HAP-1 (cell line): ENCODE results near the gene RAB31.

Source experiments
- DNase-seq, 2 experiments: peaks; one replicate each; pipeline ENCODE4 v3.0.0-alpha.2; 2016 to 2020; ENCODE audit warnings: low spot score in 2 of 2
- H3K27me3 ChIP-seq: fragments of 250-450 bp; sonication (Bioruptor Pico); 2 replicates; pipeline ENCODE4 v1.5.1; 2020; ENCODE audit warnings: low read depth, mild to moderate bottlenecking, moderate library complexity
- H3K36me3 ChIP-seq: fragments of 250-450 bp; sonication (Bioruptor Pico); replicated peaks from 2 replicates; pipeline ENCODE4 v1.5.1; 2020; ENCODE audit warnings: mild to moderate bottlenecking
- H3K4me1 ChIP-seq: fragments of 250-450 bp; sonication (Bioruptor Pico); 2 replicates; pipeline ENCODE4 v1.5.1; 2020; ENCODE audit warnings: mild to moderate bottlenecking
- H3K4me3 ChIP-seq: fragments of 250-450 bp; sonication (Bioruptor Pico); 2 replicates; pipeline ENCODE4 v1.5.1; 2020; ENCODE audit warnings: mild to moderate bottlenecking, moderate library complexity
- H3K9me3 ChIP-seq: fragments of 250-450 bp; sonication (Bioruptor Pico); 2 replicates; pipeline ENCODE4 v1.5.1; 2020; ENCODE audit warnings: mild to moderate bottlenecking, moderate library complexity
- in situ Hi-C: fragments of 300-500 bp; cut with MboI; formaldehyde crosslinking; loops from 3 replicates; pipeline ENCODE4 v1.14.3; 2020; ENCODE audit warnings: low sequenced_read_pairs, inconsistent platforms, mixed read lengths

Gene RAB31

DNA sequence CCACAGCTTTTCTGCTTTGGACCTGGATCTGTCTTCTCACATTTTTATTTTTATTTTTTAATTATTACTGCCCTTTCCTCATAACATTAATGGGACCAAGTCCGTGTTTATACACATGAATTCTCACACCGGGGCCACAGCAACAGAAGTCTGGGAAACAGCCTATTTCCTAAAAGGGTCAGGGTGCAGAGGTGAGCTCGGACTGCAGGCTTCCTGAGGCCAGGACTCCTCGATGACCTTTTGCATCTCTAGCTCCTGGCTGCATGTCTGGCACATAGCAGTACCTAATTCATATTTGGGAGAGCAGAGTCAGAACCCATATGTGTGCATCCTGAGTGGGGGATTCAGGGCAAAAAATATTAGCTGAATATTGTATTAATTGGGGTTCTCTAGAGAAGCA is 9.6 kb upstream of the RAB31 start:
- in situ Hi-C loops: no loop called here
- H3K27me3 ChIP-seq: no peaks in the 10 kb centered on the region
- no peak for DNase-seq
- H3K36me3 ChIP-seq: no peaks in the 10 kb centered on the region
- peaks cover 10% of the 10 kb centered on the region for H3K4me1 ChIP-seq
- no peak overlapping the region for H3K4me3 ChIP-seq
- H3K9me3 ChIP-seq: no peaks in the 10 kb centered on the region

DNA sequence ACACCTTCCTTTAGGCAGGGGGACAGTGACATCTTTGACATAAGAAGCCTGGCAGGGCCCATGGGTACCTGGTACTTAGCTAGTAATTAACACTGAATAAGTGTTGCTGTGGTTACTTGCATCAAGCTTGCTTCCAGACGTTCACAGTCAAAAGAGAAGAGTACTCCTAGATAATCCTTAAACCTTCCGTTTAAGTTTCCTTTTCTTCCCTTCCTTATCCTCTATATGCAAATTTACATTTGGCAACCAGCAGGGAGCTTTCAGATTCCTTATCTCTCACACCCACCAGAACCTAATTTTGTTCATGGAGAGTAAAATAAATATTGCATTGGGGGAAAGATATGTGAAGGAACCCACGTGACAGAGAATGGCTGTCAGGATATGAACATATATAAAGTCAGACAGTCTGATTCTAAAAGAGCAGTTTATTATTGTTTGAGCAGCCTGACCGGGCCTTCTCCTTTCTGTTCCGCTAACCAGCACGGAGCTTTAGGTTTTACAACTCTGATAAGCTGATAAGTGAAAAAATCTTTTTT is 7.8 kb upstream of the RAB31 start:
- peaks cover 10% of the 10 kb centered on the region for H3K4me1 ChIP-seq
- no peak overlapping the region for H3K4me3 ChIP-seq
- no peaks in the 10 kb centered on the region for H3K9me3 ChIP-seq
- peak in 1 of 2 experiments; percentile 19 for DNase-seq
- H3K36me3 ChIP-seq: no peaks in the 10 kb centered on the region
- in situ Hi-C loops: no loop called here
- no peaks in the 10 kb centered on the region for H3K27me3 ChIP-seq

DNA sequence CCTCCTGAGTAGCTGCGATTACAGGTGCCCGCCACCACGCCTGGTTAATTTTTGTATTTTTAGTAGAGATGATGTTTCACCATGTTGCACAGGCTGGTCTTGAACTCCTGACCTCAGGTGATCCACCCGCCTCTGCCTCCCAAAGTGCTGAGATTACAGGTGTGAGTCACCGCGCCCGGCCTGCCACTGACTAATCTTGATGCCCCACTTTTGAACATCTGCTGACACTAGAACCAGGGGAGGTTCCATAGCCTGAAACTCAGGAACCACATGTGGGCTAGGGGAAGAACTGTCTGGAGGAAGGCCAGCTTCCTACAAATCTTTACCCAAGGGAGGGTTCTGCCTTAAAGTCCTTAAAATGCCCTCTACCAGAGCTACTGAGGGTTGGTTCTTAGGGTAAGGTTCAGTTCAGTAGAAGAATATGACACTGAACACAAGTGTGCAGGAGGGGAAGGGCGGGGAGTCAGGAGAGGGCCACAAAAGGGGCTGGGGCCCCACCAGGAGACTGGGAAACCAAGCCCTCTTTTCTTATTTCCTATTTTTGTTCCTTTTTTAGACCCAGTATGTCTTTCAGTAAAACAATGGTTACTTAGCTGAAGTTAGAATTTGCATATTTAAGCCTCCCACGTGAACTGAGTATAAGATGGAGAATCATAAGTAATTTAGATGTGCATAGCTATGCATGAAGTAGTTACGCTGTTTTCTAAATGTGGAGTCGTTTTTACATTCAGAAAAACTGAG is 6.3 kb upstream of the RAB31 start:
- no peaks in the 10 kb centered on the region for H3K36me3 ChIP-seq
- DNase-seq: no peak
- no peaks in the 10 kb centered on the region for H3K9me3 ChIP-seq
- in situ Hi-C loops: no loop called here
- no peak overlapping the region for H3K4me3 ChIP-seq
- H3K27me3 ChIP-seq: no peaks in the 10 kb centered on the region
- H3K4me1 ChIP-seq: peaks cover 10% of the 10 kb centered on the region

DNA sequence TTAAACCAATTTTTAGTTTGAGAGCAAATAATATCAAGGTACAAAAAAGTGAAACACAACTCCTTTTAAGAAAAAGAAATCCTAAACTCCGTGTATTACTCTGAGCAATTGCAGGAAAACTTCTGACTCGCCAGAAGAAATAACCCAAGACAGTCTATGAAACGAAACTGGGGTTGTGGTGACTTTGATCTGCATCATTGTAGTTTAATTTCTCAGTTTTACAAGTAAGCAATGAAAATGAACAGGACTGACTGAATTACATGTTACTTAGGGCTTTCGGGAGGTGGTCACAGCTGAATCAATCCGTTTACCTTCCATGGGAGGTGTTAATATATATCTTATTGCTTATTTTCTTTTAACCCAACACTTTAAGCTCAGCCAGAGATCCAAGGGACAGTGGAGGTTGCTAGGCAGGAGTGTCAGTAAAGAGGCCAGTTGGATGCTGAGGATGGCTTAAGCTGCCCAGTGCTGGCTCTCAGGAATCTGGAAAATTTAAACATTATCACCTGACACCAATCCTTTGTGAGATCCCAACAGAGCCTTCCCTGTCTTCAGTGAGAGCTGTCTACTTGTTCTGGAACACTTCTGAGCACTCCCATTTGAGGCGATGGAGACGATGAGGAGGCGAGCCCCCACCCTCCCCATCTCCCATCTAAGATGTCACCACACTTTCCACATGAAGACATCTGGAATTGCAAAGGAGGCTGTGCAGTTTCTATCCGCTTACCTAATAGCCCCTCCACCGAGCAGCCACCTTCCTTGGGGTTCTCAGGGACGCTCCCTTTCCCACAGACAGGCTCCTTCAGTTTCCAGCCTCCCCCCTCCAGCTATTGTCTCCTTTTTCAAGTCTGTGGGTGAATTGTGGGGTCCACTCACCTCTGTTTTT is 3.6 kb upstream of the RAB31 start:
- no peaks in the 10 kb centered on the region for H3K9me3 ChIP-seq
- in situ Hi-C loops: no loop called here

GRCh38 chr18:9705183-9705829 is 2.8 kb upstream of the RAB31 start:
- H3K4me3 ChIP-seq: no peak overlapping the region
- no peaks in the 10 kb centered on the region for H3K36me3 ChIP-seq
- no peak for DNase-seq
- H3K4me1 ChIP-seq: peaks cover 16% of the 10 kb centered on the region
- H3K9me3 ChIP-seq: no peaks in the 10 kb centered on the region
- no peaks in the 10 kb centered on the region for H3K27me3 ChIP-seq
- in situ Hi-C loops: no loop called here

More for the DNA sequence above, 3.6 kb upstream of the RAB31 start:
- peaks cover 18% of the 10 kb centered on the region for H3K4me1 ChIP-seq
- no peak for DNase-seq
- no peaks in the 10 kb centered on the region for H3K36me3 ChIP-seq
- no peak overlapping the region for H3K4me3 ChIP-seq
- H3K27me3 ChIP-seq: no peaks in the 10 kb centered on the region

- H3K36me3 ChIP-seq: no peaks in the 10 kb centered on the region
- no peak overlapping the region for H3K4me3 ChIP-seq
- in situ Hi-C loops: no loop called here
- no peaks in the 10 kb centered on the region for H3K9me3 ChIP-seq
- peaks cover 14% of the 10 kb centered on the region for H3K4me1 ChIP-seq
- H3K27me3 ChIP-seq: no peaks in the 10 kb centered on the region
- no peak for DNase-seq
Observed at GRCh38 chr18:9706081-9706935, 1.8 kb upstream of the RAB31 start.

DNA sequence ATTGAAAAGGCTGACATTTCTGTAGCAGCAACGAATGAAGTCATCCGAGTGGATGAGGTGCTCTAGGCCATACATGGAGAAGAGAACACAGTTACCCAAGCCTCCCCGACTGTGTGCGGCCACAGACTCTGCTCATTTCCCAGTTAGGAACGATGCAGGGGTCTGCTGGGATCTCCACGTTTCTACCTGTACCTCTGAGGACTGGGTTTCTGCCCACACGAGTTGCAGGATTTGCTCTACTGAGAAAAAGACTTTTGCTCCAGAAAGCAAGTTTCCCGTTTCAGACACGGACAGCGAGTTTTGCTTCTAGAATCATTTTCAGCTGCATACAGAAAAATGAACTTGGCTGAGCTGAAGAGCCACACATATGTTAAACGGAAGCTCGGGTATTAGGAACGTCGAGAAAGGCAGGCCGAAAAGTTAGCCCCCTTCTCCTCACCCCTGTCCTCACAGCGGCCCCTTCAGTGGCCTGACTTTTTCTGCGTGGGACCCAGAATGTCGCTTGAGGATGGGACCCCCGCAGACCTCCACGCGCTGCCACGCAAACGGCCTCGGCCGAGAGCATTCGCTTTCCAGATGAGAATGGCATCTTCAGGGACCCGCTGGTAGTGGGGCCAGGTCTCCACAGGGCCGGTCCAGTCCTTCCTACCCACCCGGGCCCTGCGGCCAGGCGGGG is 582 bp upstream of the RAB31 start:
- Histone ChIP-seq H3K4me3 (peak overlapping the region; percentile 28), H3K9me3 (no peaks in the 10 kb centered on the region), H3K36me3 (no peaks in the 10 kb centered on the region), H3K4me1 (peaks cover 10% of the 10 kb centered on the region), H3K27me3 (no peaks in the 10 kb centered on the region)
- in situ Hi-C loops: no loop called here
- no peak for DNase-seq

DNA sequence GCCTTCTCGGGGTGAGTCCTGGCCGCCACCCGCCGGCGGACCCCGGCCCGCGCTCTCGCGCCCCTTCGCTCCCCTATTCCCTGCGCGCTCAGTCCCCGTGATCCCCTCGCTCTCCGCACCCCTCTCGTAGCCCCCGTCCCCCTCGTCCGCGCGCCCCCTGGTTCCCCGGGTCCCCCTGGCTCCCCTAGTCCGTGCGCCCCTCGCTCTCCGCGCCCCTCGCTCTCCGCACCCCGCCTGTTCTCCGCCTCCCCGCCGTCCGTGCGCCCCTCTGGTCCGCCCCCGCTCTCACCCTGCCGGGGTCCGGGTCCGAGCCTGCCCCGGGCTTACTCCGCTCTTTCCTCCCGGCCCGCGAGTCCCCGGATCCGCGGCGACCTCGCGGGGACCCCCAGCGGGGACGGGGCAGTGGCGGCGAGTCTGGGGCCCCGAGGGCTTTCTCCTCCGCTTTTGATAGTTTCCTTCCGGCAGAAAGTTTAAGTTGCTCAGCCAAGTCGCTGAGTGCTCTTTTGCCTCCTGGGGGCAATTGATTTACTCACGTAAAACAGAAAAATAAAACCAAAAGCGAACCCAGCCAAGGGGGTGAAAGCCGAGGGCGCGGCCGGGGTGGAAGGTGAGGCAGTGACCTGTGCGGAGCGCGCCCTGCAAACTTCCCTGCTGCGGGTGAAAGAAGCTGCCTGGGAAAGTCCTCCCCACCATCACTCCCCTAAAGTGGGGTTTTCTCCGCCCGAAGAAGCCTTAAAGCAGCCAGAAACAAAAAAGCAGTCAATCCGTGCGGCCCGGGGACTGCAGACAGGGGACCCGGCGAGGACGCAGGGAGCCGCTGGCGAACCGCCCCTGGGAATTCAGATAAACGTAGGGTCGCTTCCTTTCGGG is 568 bp downstream of the RAB31 start:
- peak in 1 of 2 experiments; percentile 33 for DNase-seq
- Histone ChIP-seq H3K9me3 (no peaks in the 10 kb centered on the region), H3K36me3 (no peaks in the 10 kb centered on the region), H3K27me3 (no peaks in the 10 kb centered on the region), H3K4me3 (peak overlapping the region; percentile 72), H3K4me1 (peaks cover 10% of the 10 kb centered on the region)
- in situ Hi-C loops: no loop called here

DNA sequence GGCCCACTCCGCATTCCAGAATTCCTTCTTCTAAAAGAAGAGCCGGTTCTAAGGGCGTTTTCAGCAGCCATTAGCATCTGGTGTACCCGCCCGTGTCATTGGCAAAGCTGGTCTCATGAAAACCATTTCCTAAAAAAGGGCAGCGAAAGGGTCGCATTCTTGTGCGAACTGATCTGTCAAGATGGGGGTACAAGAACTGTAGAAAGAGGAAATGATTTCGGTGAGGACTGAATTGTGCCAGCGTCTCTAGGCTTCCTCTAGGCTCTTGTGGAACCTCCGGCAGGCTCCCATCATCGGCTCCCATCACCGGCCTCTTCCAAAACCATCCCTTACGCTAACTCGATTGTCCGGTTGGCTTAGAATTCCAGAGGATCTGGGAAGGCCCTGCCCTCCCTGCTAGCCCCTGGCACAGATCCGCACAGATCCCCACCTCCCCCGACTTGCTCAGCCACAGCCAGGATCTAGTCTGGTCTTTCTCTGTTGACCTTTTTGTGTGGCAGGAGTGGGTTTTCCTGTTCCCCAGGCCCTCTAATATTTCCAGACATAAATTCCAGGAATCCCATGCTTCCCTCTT is 1.3 kb downstream of the RAB31 start:
- in situ Hi-C loops: no loop called here
- Histone ChIP-seq H3K9me3 (no peaks in the 10 kb centered on the region), H3K4me3 (peak overlapping the region; percentile 72), H3K27me3 (no peaks in the 10 kb centered on the region), H3K36me3 (no peaks in the 10 kb centered on the region), H3K4me1 (peaks cover 10% of the 10 kb centered on the region)
- DNase-seq: no peak

DNA sequence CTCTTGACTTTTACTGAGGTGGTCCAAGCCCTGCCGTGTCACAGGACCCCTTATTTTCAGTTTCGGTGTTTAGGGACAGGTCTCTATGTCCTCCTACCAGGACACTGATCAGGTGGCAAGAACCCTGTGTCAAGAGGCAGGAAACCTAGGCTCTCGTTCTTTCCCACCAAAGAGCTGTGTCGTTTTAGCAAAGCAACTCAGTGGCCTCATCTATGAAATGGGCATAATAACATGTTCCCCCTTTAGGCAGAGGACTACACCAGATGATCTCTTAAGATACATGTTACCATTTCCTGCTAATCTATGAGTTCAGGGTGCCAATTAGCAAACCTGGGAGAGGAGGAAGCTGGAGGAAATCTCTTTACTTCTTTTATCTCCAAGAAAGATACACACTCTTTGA is 1.9 kb downstream of the RAB31 start:
- in situ Hi-C loops: no loop called here
- Histone ChIP-seq H3K4me1 (peaks cover 10% of the 10 kb centered on the region), H3K27me3 (no peaks in the 10 kb centered on the region), H3K9me3 (no peaks in the 10 kb centered on the region), H3K36me3 (no peaks in the 10 kb centered on the region), H3K4me3 (no peak overlapping the region)
- DNase-seq: no peak

DNA sequence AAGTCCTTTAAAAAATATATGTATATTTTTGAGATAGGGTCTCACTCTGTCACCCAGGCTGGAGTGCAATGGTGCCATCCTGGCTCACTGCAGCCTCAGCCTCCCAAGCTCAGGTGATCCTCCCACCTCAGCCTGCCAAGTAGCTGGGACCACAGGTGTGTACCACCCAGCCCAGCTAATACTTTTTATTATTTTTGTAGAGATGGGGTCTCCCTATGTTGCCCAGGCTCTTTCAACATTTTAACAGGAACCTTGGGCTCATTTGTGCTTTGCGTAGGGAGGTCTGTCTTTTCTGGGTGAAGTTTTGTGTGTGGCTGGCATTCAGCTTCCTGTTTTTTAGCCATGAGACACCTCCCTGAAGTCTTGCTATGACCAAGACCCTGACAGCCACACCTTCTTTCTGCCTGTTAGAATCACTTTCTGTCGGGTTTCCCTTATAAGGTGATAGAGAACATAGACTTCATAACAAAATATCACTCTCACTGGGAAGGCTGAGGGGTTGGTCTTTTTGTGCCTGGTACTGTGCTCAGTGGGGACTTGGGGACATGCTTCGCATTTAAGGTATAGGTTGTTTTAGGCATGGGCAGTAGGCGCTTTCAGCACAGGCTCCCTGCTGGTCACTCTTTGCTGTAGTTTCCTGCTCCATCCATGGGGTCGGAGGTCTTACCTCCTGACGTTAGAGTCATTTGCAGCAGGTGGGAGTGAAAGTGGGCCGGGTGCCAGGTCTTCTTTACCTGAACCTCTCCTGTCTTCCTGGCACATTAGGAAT is 3.4 kb downstream of the RAB31 start:
- Histone ChIP-seq H3K4me3 (no peak overlapping the region), H3K4me1 (peaks cover 10% of the 10 kb centered on the region), H3K9me3 (no peaks in the 10 kb centered on the region), H3K27me3 (no peaks in the 10 kb centered on the region), H3K36me3 (no peaks in the 10 kb centered on the region)
- in situ Hi-C loops: no loop called here
- no peak for DNase-seq
